Measurements from ENCODE around the gene CACHD1.

The CACHD1 gene

GRCh38 chr1:64578270-64578973 lies 108.5 kb downstream of the CACHD1 start:
- no peak for TF ChIP-seq CTCF (IDR thresholded peaks at IDR 0.05; ENCODE audit: control extremely low read depth, extremely low read depth, low read depth, missing control alignments)
- CTCF ChIA-PET = interaction anchor here (1.5 kb wide), 1 partner anchor 8 kb away, joined by 5 read pairs; no protein-coding TSS in a partner anchor
- POLR2A ChIA-PET = no interaction called here
- DNase-seq (ENCODE audit: extremely low spot score) = no peak

- no peak for TF ChIP-seq CTCF (IDR thresholded peaks at IDR 0.05; ENCODE audit: control extremely low read depth, extremely low read depth, low read depth, missing control alignments)
- POLR2A ChIA-PET = no interaction called here
- no peak for DNase-seq (ENCODE audit: extremely low spot score)
- CTCF ChIA-PET = interaction anchor here (1.1 to 1.5 kb wide), 2 partner anchors 10 to 24 kb away, joined by 3 to 5 read pairs; no protein-coding TSS in a partner anchor
Observed at GRCh38 chr1:64579767-64580166, 109.8 kb downstream of the CACHD1 start.

- ChIA-PET CTCF (interaction anchor here (0.9 kb wide), 1 partner anchor 59 kb away, joined by 4 read pairs; no protein-coding TSS in a partner anchor), POLR2A (no interaction called here)
- no peak for TF ChIP-seq CTCF (IDR thresholded peaks at IDR 0.05; ENCODE audit: control extremely low read depth, extremely low read depth, low read depth, missing control alignments)
- DNase-seq (ENCODE audit: extremely low spot score) = no peak
Observed at GRCh38 chr1:64581135-64581842, 111.4 kb downstream of the CACHD1 start.

- ChIA-PET CTCF (interaction anchor here (0.9 to 1.0 kb wide), 2 partner anchors 9 to 58 kb away, joined by 3 to 4 read pairs; no protein-coding TSS in a partner anchor), POLR2A (no interaction called here)
- TF ChIP-seq CTCF (IDR thresholded peaks at IDR 0.05; ENCODE audit: control extremely low read depth, extremely low read depth, low read depth, missing control alignments) = no peak
- DNase-seq (ENCODE audit: extremely low spot score) = no peak
Observed at GRCh38 chr1:64581843-64582185, 111.9 kb downstream of the CACHD1 start.

- no peak for DNase-seq (ENCODE audit: extremely low spot score)
- CTCF ChIA-PET = interaction anchor here (2.3 kb wide), 1 partner anchor 11 kb away, joined by 9 read pairs; no protein-coding TSS in a partner anchor
- POLR2A ChIA-PET = no interaction called here
- TF ChIP-seq CTCF (IDR thresholded peaks at IDR 0.05; ENCODE audit: control extremely low read depth, extremely low read depth, low read depth, missing control alignments) = no peak
Observed at GRCh38 chr1:64584479-64584878, 114.5 kb downstream of the CACHD1 start.

- ChIA-PET CTCF (no interaction called here), POLR2A (no interaction called here)
- no peak for TF ChIP-seq CTCF (IDR thresholded peaks at IDR 0.05; ENCODE audit: control extremely low read depth, extremely low read depth, low read depth, missing control alignments)
- no peak for DNase-seq (ENCODE audit: extremely low spot score)
Observed at GRCh38 chr1:64588876-64589275, 118.9 kb downstream of the CACHD1 start.
